SK-N-MC (cell line): ENCODE measurements around the gene PRC1.
"Not testable (repeated sequence)": the region's sequence is repeated elsewhere in the genome, so short reads cannot be mapped to it uniquely, and the experiment has no call there.

Experiments used
- DNase-seq: peaks from one replicate; pipeline ENCODE4 v3.0.0-alpha.2; 2011; ENCODE audit warnings: low read depth, low spot score
- H3K27ac ChIP-seq: fragments of 200-600 bp; sonication (generic); 2 replicates; pipeline ENCODE4 v1.5.1; 2016; ENCODE audit warnings: mixed run types
- H3K36me3 ChIP-seq: fragments of 200-600 bp; sonication (generic); 2 replicates; pipeline ENCODE4 v1.6.1; 2017; ENCODE audit warnings: antibody characterized with exemption, low read length, mixed read lengths; ENCODE audit not compliant: insufficient read depth
- H3K4me3 ChIP-seq: fragments of 200-600 bp; sonication (generic); 2 replicates; pipeline ENCODE4 v1.5.1; 2016
- H3K9ac ChIP-seq: fragments of 200-600 bp; sonication (generic); 2 replicates; pipeline ENCODE4 v1.8.0; 2017; ENCODE audit warnings: mixed run types, mixed read lengths; ENCODE audit not compliant: insufficient read length
- H3K9me3 ChIP-seq: fragments of 200-600 bp; sonication (generic); 2 replicates; pipeline ENCODE4 v1.6.1; 2017; ENCODE audit warnings: low read depth, mild to moderate bottlenecking, antibody characterized with exemption, low read length, moderate library complexity, mixed read lengths
- EZH2 ChIP-seq: fragments of 200-600 bp; sonication (generic); IDR thresholded peaks from one replicate; pipeline ENCODE4 v1.6.1; 2017; ENCODE audit warnings: antibody characterized with exemption
- FOXP2 ChIP-seq: optimal IDR thresholded peaks from 2 replicates; pipeline ENCODE3; 2011; ENCODE audit warnings: mild to moderate bottlenecking, moderate library complexity; ENCODE audit not compliant: insufficient read depth; ENCODE audit errors: extremely low read length, control extremely low read depth
- POLR2AphosphoS5 ChIP-seq: IDR thresholded peaks from 2 replicates; pipeline ENCODE4 v1.6.1; 2012; ENCODE audit warnings: mild to moderate bottlenecking, low read depth, low read length, borderline replicate concordance

The PRC1 gene

GRCh38 chr15:90924375-90924774, 70.0 kb downstream of the PRC1 start:
- Histone ChIP-seq H3K4me3 (no peak overlapping the region), H3K9me3 (no peaks in the 10 kb centered on the region), H3K27ac (no peak overlapping the region), H3K9ac (no peak overlapping the region), H3K36me3 (peaks cover 20% of the 10 kb centered on the region; the same call in 1 of the 2 replicates)
- no peak for DNase-seq
- TF ChIP-seq POLR2AphosphoS5 (no peak), EZH2 (no peak), FOXP2 (no peak)

DNA sequence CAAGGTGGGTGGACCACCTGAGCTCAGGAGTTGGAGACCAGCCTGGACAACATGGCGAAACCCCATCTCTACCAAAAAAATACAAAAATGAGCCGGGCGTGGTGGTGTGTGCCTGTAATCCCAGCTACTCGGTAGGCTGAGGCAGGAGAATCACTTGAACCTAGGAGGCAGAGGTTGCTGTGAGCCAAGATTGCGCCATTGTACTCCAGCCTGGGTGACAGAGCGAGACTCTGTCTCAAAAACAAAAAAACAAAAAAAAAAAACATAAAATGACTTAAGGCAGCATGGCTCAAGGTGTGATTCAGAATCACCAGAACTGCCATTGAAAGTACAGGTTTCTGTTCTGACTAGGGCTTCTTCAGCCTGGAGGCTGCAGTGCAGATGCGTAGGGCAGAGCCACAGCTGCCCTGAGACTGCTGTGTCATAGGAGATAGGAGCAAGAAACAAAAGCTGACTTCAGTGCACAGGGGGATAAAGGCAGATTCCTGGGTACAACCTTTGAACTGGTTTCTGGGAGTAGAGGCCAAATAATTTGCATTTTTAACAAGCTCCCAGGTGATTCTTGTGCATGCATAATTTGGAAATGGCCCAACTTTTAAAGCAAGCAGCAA, 71.5 kb downstream of the PRC1 start:
- not testable (repeated sequence) for H3K27ac ChIP-seq, H3K4me3 ChIP-seq, H3K9ac ChIP-seq, DNase-seq, H3K9me3 ChIP-seq
- H3K36me3 ChIP-seq, result peaks cover 32% of the 10 kb centered on the region; the same call in 1 of the 2 replicates

- no peak overlapping the region for H3K4me3 ChIP-seq
- H3K9me3 ChIP-seq, result no peaks in the 10 kb centered on the region
- H3K36me3 ChIP-seq, result peaks cover 41% of the 10 kb centered on the region; the same call in 1 of the 2 replicates
- DNase-seq, result no peak
- no peak overlapping the region for H3K9ac ChIP-seq
- TF ChIP-seq EZH2 (no peak), POLR2AphosphoS5 (no peak), FOXP2 (no peak)
- no peak overlapping the region for H3K27ac ChIP-seq
Observed at GRCh38 chr15:90921887-90922286, 72.4 kb downstream of the PRC1 start.

DNA sequence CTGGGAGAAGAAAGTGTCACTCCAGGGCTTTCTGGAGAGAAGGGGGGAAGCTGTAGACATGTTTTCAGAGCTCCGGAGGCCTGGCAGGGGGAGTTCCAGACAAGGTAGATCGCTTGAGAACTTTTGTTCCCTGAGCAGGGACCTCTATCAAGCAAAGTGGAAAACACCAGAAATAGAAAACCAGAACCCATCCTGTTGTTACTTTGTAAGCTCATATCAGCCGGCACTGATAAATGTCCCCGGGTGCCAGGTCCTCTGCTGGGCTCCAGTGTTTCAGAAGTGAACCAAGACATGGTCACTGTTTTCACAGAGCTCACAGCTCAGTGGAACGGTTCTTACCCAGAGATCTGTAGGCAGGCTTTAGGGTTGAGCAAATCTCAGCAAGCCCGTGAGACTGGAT, 75.5 kb downstream of the PRC1 start:
- Histone ChIP-seq H3K4me3 (no peak overlapping the region), H3K27ac (no peak overlapping the region), H3K36me3 (peaks cover 61% of the 10 kb centered on the region; the same call in 1 of the 2 replicates), H3K9ac (no peak overlapping the region), H3K9me3 (no peaks in the 10 kb centered on the region)
- no peak for DNase-seq
- TF ChIP-seq EZH2 (no peak), POLR2AphosphoS5 (no peak), FOXP2 (no peak)

GRCh38 chr15:90918034-90918788, 76.1 kb downstream of the PRC1 start:
- Histone ChIP-seq H3K9ac (no peak overlapping the region), H3K36me3 (peaks cover 68% of the 10 kb centered on the region; the same call in 1 of the 2 replicates), H3K27ac (no peak overlapping the region), H3K4me3 (no peak overlapping the region), H3K9me3 (no peaks in the 10 kb centered on the region)
- TF ChIP-seq EZH2 (no peak), POLR2AphosphoS5 (no peak), FOXP2 (no peak)
- DNase-seq, result no peak

DNA sequence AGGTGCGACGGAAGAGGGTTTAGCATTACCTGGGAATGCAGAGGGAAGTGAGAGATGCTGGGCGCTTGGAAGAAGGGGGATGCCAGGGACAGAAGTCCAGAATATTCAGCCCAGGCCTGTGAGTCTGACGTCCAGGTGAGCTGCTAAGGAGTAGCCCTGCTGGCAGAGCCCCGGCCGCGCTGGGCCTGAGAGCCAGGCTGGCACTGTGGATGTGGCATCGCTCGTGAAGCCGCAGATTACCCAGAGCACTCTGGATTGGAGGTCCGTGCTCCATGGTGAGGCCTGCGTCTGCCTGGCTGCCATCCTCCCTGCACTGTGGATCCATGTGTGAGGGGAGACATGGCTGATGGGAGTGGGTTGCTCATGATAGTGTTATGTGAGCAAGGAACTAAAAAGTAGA, 76.8 kb downstream of the PRC1 start:
- Histone ChIP-seq H3K36me3 (peaks cover 74% of the 10 kb centered on the region; the same call in 1 of the 2 replicates), H3K4me3 (no peak overlapping the region), H3K27ac (no peak overlapping the region), H3K9ac (no peak overlapping the region), H3K9me3 (no peaks in the 10 kb centered on the region)
- no peak for DNase-seq
- TF ChIP-seq FOXP2 (no peak), EZH2 (no peak), POLR2AphosphoS5 (no peak)

- peaks cover 85% of the 10 kb centered on the region; the same call in 1 of the 2 replicates for H3K36me3 ChIP-seq
- H3K9me3 ChIP-seq, result no peaks in the 10 kb centered on the region
- no peak overlapping the region for H3K4me3 ChIP-seq
- DNase-seq, result no peak
- no peak overlapping the region for H3K27ac ChIP-seq
- TF ChIP-seq FOXP2 (no peak), POLR2AphosphoS5 (no peak), EZH2 (no peak)
- no peak overlapping the region for H3K9ac ChIP-seq
Observed at GRCh38 chr15:90916461-90916860, 77.9 kb downstream of the PRC1 start.
